HCT116 (cell line): ENCODE data around the gene KDM5A. TPM values are rescaled to one million over a fixed set of nuclear protein-coding genes. Genes with fewer than 3 reads are reported as not detected.

ENCODE experiments used
- ATAC-seq: fragments of 200-7000 bp; cut with Tn5 transposase; 2 replicates; pipeline ENCODE4 v1.9.1; 2020; ENCODE audit warnings: mild to moderate bottlenecking, moderate library complexity
- BruUV-seq: library from RNA; stranded (reverse); fragments of 400-500 nt; replicated peaks from 2 replicates; lab custom pipeline; 2021; lab: Mats Ljungman, UMichigan
- CTCF ChIA-PET: fragments of 300-600 bp; sonication (Branson Sonifier 250); formaldehyde crosslinking; loops from one replicate; lab custom pipeline; 2021; ENCODE audit warnings: antibody characterized with exemption; lab: Charles Lee
- POLR2A ChIA-PET: fragments of 300-600, 350-600 bp; sonication (Branson Sonifier 250); formaldehyde crosslinking; loops from one replicate; lab custom pipeline; 2021; ENCODE audit warnings: antibody characterized with exemption; lab: Charles Lee
- RAD21 ChIA-PET, 2 experiments: fragments of 300-600 bp; sonication (Branson Sonifier 250); formaldehyde crosslinking; loops; one replicate each; lab custom pipeline; 2023; ENCODE audit warnings: low total read pairs in 2 of 2; ENCODE audit not compliant: uncharacterized antibody in 2 of 2, unreplicated experiment in 2 of 2, low non-redundant PET in 1 of 2; lab: Charles Lee
- DNase-seq: peaks from one replicate; pipeline ENCODE4 v3.0.0-alpha.2; 2010; ENCODE audit warnings: low read depth, low spot score
- H2AFZ ChIP-seq: fragments of 200-600 bp; shearing (Covaris generic), sonication (generic); 2 replicates; pipeline ENCODE4 v1.6.1; 2017; ENCODE audit warnings: low read depth, mixed run types, mixed read lengths, antibody characterized with exemption, low read length; ENCODE audit not compliant: poor library complexity, severe bottlenecking
- H3K27ac ChIP-seq: 2 replicates; pipeline ENCODE4 v1.5.1; 2012; ENCODE audit warnings: low read depth, low read length
- H3K27me3 ChIP-seq: fragments of 200-600 bp; sonication (generic); 2 replicates; pipeline ENCODE4 v1.6.1; 2016; ENCODE audit warnings: mixed run types, low read length, mixed read lengths; ENCODE audit not compliant: insufficient read depth
- H3K36me3 ChIP-seq, 2 experiments: fragments of 200-500 bp in 1 of 2; fragments of 200-600 bp in 1 of 2; sonication (Bioruptor generic) in 1 of 2; sonication (generic) in 1 of 2; 2 replicates each; pipeline versions ENCODE4 v1.5.1 to v1.6.1; 2014 to 2016; ENCODE audit warnings: low read length in 2 of 2, inconsistent platforms in 1 of 2, mixed read lengths in 1 of 2, mixed run types in 1 of 2; ENCODE audit not compliant: insufficient read depth in 2 of 2, control insufficient read depth in 1 of 2
- H3K4me1 ChIP-seq, 2 experiments: fragments of 200-600 bp in 1 of 2; sonication (generic) in 1 of 2; 2 replicates each; pipeline versions ENCODE4 v1.5.1 to v1.6.1; 2012 to 2017; ENCODE audit warnings: low read length in 2 of 2, inconsistent platforms in 1 of 2, mild to moderate bottlenecking in 1 of 2, mixed read lengths in 1 of 2, mixed run types in 1 of 2, moderate library complexity in 1 of 2; ENCODE audit not compliant: insufficient read depth in 2 of 2, control insufficient read depth in 1 of 2
- H3K4me2 ChIP-seq: fragments of 200-600 bp; sonication (generic); 2 replicates; pipeline ENCODE4 v1.6.1; 2017; ENCODE audit warnings: mixed run types, low read length, mixed read lengths
- H3K4me3 ChIP-seq, 2 experiments: fragments of 200-600 bp in 1 of 2; sonication (generic) in 1 of 2; replicated peaks in 1 of 2; 2 replicates each; pipeline ENCODE4 v1.5.1; 2011 to 2016; ENCODE audit warnings: low read length in 2 of 2, control low read depth in 1 of 2, low read depth in 1 of 2, mild to moderate bottlenecking in 1 of 2, mixed read lengths in 1 of 2, mixed run types in 1 of 2
- H3K79me2 ChIP-seq: fragments of 200-600 bp; sonication (generic); 2 replicates; pipeline ENCODE4 v1.6.1; 2017; ENCODE audit warnings: mild to moderate bottlenecking, mixed run types, low read length, moderate library complexity, mixed read lengths; ENCODE audit not compliant: insufficient read depth
- H3K9ac ChIP-seq: fragments of 200-600 bp; sonication (generic); 2 replicates; pipeline ENCODE4 v1.6.1; 2016; ENCODE audit warnings: low read length, mixed read lengths
- H3K9me2 ChIP-seq: fragments of 200-600 bp; sonication (generic), shearing (Covaris generic); 2 replicates; pipeline ENCODE4 v1.6.1; 2017; ENCODE audit warnings: mixed run types, mild to moderate bottlenecking, moderate library complexity; ENCODE audit not compliant: insufficient read depth
- H3K9me3 ChIP-seq, 2 experiments: fragments of 200-500 bp in 1 of 2; fragments of 200-600 bp in 1 of 2; sonication (Bioruptor generic) in 1 of 2; sonication (generic) in 1 of 2; 2 replicates each; pipeline ENCODE4 v1.6.1; 2014 to 2017; ENCODE audit warnings: low read length in 2 of 2, mixed read lengths in 2 of 2, inconsistent platforms in 1 of 2, low read depth in 1 of 2, mild to moderate bottlenecking in 1 of 2, mixed run types in 1 of 2, moderate library complexity in 1 of 2; ENCODE audit not compliant: control insufficient read depth in 1 of 2, insufficient read depth in 1 of 2
- H4K20me1 ChIP-seq: fragments of 200-600 bp; sonication (generic), shearing (Covaris generic); 2 replicates; pipeline ENCODE4 v1.6.1; 2017; ENCODE audit warnings: mixed run types, mild to moderate bottlenecking, moderate library complexity; ENCODE audit not compliant: insufficient read depth
- CEBPB ChIP-seq: IDR thresholded peaks from 2 replicates; pipeline ENCODE4 v1.6.1; 2012; ENCODE audit warnings: low read depth
- EGR1 ChIP-seq: IDR thresholded peaks from 2 replicates; pipeline ENCODE4 v1.6.1; 2012; ENCODE audit warnings: low read depth
- ELF1 ChIP-seq: IDR thresholded peaks from 2 replicates; pipeline ENCODE4 v1.6.1; 2012; ENCODE audit warnings: low read depth, borderline replicate concordance
- FOSL1 ChIP-seq: IDR thresholded peaks from 2 replicates; pipeline ENCODE4 v1.6.1; 2012; ENCODE audit warnings: low read depth
- JUND ChIP-seq: IDR thresholded peaks from 2 replicates; pipeline ENCODE4 v1.6.1; 2012
- SIN3A ChIP-seq: IDR thresholded peaks from 2 replicates; pipeline ENCODE4 v1.6.1; 2012; ENCODE audit warnings: low read depth
- SRF ChIP-seq: IDR thresholded peaks from 2 replicates; pipeline ENCODE4 v1.6.1; 2012; ENCODE audit warnings: low read depth
- TCF7L2 ChIP-seq: IDR thresholded peaks from 2 replicates; pipeline ENCODE4 v1.7.0; 2011; ENCODE audit warnings: borderline replicate concordance, inconsistent platforms; ENCODE audit not compliant: insufficient read depth, insufficient read length; ENCODE audit errors: extremely low read depth
- YY1 ChIP-seq: IDR thresholded peaks from 2 replicates; pipeline ENCODE4 v1.6.1; 2011; ENCODE audit warnings: low read length, low read depth, moderate library complexity, mild to moderate bottlenecking; ENCODE audit not compliant: insufficient replicate concordance; ENCODE audit errors: extremely low read depth
- ZFX ChIP-seq: fragments of 450-650 bp; IDR thresholded peaks from 2 replicates; pipeline ENCODE4 v1.6.1; 2017
- ZNF274 ChIP-seq: fragments of 200-500 bp; sonication (Bioruptor generic); IDR thresholded peaks from 2 replicates; pipeline ENCODE4 v1.6.1; 2014; ENCODE audit warnings: mild to moderate bottlenecking, low read depth, low read length, inconsistent platforms
- intact Hi-C: fragments of 100-400 bp; cut with micrococcal nuclease; formaldehyde crosslinking; loops from 2 replicates; pipeline ENCODE4 v1.10.0; 2022
- total RNA-seq: library from RNA; stranded (reverse); gene quantifications from one replicate; pipeline ENCODE4 v1.2.1, GENCODE V29; 2021; ENCODE audit not compliant: unreplicated experiment
- TF ChIP-seq, protein P1 (sequence below): IDR thresholded peaks from 2 replicates; pipeline ENCODE4 v1.6.1; 2012
- TF ChIP-seq, protein P2 (sequence below): IDR thresholded peaks from 2 replicates; pipeline ENCODE4 v1.6.1; 2012; ENCODE audit warnings: low read depth
- TF ChIP-seq, protein P3 (sequence below): IDR thresholded peaks from 2 replicates; pipeline ENCODE4 v1.6.1; 2012
- TF ChIP-seq, protein P4 (sequence below), 3 experiments: fragments of 200-600 bp in 1 of 3; sonication (generic) in 1 of 3; IDR thresholded peaks in 2 of 3; conservative IDR thresholded peaks in 1 of 3; 2 replicates each; pipeline ENCODE4 v1.5.1; 2012 to 2017; ENCODE audit warnings: low read depth in 2 of 3, low read length in 2 of 3, antibody characterized with exemption in 1 of 3, borderline replicate concordance in 1 of 3, control low read depth in 1 of 3, mild to moderate bottlenecking in 1 of 3, mixed read lengths in 1 of 3, mixed run types in 1 of 3, moderate library complexity in 1 of 3; ENCODE audit not compliant: insufficient read depth in 1 of 3

The KDM5A gene
- total RNA-seq, 1 experiment from 2014 or later, result 49.0 TPM

DNA sequence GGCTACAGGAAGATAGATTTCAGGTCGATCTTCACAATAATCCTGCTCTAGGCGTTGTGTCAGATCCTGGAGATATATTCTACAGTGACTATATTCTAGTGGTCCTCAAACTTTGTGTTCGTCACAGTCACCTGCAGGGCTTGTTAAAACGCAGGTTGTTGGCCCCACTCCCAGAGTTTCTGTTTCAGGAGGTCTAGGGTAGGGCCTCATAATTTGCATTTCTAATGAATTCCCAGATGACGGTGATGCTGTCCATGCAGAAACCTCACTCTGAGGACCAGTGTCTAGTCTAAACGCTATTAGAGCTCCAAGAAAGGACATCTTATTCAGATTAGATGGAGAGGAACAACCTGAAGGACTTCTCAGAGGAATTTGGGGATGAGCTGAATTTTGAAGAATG is 113.3 kb downstream of the KDM5A start:
- H3K4me2 ChIP-seq, result no peak overlapping the region
- H3K4me3 ChIP-seq, result no peak overlapping the region
- ChIA-PET CTCF (no interaction called here), RAD21 (no interaction called here)
- H3K4me1 ChIP-seq, result no peaks in the 10 kb centered on the region
- H2AFZ ChIP-seq, result no peak overlapping the region
- intact Hi-C loops, result no loop called here
- H3K9me2 ChIP-seq, result no peaks in the 10 kb centered on the region
- DNase-seq, result no peak
- H3K27me3 ChIP-seq, result no peaks in the 10 kb centered on the region
- no peaks in the 10 kb centered on the region for H3K79me2 ChIP-seq
- TF ChIP-seq JUND (no peak), ZFX (no peak), YY1 (no peak), CEBPB (no peak), ELF1 (no peak), ZNF274 (no peak), EGR1 (no peak), SRF (no peak), TCF7L2 (no peak), SIN3A (no peak), FOSL1 (no peak)
- TF ChIP-seq, protein P1, sequence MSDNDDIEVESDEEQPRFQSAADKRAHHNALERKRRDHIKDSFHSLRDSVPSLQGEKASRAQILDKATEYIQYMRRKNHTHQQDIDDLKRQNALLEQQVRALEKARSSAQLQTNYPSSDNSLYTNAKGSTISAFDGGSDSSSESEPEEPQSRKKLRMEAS, result no peak
- TF ChIP-seq, protein P2, sequence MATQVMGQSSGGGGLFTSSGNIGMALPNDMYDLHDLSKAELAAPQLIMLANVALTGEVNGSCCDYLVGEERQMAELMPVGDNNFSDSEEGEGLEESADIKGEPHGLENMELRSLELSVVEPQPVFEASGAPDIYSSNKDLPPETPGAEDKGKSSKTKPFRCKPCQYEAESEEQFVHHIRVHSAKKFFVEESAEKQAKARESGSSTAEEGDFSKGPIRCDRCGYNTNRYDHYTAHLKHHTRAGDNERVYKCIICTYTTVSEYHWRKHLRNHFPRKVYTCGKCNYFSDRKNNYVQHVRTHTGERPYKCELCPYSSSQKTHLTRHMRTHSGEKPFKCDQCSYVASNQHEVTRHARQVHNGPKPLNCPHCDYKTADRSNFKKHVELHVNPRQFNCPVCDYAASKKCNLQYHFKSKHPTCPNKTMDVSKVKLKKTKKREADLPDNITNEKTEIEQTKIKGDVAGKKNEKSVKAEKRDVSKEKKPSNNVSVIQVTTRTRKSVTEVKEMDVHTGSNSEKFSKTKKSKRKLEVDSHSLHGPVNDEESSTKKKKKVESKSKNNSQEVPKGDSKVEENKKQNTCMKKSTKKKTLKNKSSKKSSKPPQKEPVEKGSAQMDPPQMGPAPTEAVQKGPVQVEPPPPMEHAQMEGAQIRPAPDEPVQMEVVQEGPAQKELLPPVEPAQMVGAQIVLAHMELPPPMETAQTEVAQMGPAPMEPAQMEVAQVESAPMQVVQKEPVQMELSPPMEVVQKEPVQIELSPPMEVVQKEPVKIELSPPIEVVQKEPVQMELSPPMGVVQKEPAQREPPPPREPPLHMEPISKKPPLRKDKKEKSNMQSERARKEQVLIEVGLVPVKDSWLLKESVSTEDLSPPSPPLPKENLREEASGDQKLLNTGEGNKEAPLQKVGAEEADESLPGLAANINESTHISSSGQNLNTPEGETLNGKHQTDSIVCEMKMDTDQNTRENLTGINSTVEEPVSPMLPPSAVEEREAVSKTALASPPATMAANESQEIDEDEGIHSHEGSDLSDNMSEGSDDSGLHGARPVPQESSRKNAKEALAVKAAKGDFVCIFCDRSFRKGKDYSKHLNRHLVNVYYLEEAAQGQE, result no peak
- TF ChIP-seq, protein P3, sequence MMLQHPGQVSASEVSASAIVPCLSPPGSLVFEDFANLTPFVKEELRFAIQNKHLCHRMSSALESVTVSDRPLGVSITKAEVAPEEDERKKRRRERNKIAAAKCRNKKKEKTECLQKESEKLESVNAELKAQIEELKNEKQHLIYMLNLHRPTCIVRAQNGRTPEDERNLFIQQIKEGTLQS, result no peak
- TF ChIP-seq, protein P4, sequence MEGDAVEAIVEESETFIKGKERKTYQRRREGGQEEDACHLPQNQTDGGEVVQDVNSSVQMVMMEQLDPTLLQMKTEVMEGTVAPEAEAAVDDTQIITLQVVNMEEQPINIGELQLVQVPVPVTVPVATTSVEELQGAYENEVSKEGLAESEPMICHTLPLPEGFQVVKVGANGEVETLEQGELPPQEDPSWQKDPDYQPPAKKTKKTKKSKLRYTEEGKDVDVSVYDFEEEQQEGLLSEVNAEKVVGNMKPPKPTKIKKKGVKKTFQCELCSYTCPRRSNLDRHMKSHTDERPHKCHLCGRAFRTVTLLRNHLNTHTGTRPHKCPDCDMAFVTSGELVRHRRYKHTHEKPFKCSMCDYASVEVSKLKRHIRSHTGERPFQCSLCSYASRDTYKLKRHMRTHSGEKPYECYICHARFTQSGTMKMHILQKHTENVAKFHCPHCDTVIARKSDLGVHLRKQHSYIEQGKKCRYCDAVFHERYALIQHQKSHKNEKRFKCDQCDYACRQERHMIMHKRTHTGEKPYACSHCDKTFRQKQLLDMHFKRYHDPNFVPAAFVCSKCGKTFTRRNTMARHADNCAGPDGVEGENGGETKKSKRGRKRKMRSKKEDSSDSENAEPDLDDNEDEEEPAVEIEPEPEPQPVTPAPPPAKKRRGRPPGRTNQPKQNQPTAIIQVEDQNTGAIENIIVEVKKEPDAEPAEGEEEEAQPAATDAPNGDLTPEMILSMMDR (IDR thresholded peaks at IDR 0.05 in 2 of 3, conservative IDR thresholded peaks at IDR 0.05 in 1 of 3; ENCODE audit: borderline replicate concordance in 1 of 3, insufficient read depth in 1 of 3, low read depth in 2 of 3, low read length in 2 of 3), result no peak
- TF ChIP-seq, all 23 proteins: peak for 0
- no peak for ATAC-seq
- no peaks in the 10 kb centered on the region for H3K36me3 ChIP-seq
- H3K9ac ChIP-seq, result no peak overlapping the region
- no peak overlapping the region for H3K27ac ChIP-seq
- no peaks in the 10 kb centered on the region for H3K9me3 ChIP-seq
- POLR2A ChIA-PET, result no interaction called here
- BruUV-seq, result no TSS peak
- H4K20me1 ChIP-seq, result no peaks in the 10 kb centered on the region
